ENCODE measurements around the gene AQP9.
A peak's percentile ranks its signal among the peaks of the same experiment; 100 is the strongest.

The AQP9 gene

DNA sequence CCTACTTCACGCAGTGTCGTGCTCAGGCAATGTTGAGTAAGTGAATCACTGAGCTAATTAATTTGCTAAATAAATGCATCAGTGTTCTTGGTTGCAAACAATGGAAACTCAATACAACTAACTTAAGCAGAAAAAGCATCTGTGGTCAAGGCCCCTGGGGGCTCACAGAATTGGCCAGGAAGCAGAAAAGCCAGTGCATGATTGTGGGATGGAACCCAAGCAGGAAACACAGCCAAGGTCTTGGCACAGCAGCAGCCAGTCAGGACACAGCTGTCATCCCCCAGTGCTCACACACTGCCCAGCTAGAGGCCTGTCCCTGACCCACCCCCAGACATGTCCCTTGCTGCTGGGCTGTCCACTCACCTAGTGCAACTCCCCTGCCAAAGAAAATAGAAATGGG lies 85.9 kb downstream of the AQP9 start:
- DNase-seq (ENCODE audit: low read depth): peak; percentile 75
- in situ Hi-C loops (cut with HindIII; ENCODE audit: low sequenced_read_pairs): no loop called here
- TF ChIP-seq, protein P1, sequence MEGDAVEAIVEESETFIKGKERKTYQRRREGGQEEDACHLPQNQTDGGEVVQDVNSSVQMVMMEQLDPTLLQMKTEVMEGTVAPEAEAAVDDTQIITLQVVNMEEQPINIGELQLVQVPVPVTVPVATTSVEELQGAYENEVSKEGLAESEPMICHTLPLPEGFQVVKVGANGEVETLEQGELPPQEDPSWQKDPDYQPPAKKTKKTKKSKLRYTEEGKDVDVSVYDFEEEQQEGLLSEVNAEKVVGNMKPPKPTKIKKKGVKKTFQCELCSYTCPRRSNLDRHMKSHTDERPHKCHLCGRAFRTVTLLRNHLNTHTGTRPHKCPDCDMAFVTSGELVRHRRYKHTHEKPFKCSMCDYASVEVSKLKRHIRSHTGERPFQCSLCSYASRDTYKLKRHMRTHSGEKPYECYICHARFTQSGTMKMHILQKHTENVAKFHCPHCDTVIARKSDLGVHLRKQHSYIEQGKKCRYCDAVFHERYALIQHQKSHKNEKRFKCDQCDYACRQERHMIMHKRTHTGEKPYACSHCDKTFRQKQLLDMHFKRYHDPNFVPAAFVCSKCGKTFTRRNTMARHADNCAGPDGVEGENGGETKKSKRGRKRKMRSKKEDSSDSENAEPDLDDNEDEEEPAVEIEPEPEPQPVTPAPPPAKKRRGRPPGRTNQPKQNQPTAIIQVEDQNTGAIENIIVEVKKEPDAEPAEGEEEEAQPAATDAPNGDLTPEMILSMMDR (IDR thresholded peaks at IDR 0.05; ENCODE audit: low read depth, low read length, missing control alignments): no peak
- no peak overlapping the region for H3K4me3 ChIP-seq (ENCODE audit: low read depth, low read length)

DNA sequence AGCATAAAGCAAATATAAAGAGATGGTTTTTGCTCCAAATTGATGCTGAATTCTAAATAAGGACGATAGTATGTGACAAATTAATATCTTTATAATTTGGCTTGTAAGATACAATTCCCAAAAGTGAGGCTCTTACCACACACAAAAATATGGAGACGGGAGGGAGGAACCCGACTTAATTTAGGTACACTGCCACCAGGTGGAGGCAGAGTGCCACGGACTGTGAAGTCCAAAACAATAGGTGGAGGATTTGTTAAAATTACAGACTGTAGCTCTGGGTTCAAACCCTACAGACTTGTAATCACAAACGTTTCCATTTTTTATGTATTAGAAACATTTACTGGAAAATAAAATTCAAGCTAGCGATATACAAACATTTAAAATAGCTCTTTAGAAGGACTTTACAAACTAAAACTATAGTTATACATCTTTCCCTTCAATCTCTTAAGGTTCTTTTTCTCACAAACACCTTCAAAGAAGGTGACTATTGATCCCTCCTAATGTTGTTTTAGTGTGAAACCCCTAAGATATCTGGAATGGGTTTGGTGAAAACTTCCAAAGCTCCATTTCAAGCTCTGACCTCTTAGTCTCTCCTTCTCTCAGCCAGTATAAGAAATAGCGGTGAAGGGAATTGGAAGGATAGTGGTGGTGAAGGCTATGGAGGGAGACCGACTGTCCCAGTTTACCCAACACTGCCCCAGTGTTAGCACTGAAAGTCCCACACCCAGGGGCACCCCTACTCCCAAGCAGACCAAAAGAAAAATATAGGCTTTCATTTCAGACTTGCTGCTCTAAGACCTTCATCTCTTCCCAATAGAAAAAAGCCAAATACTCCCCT lies 89.7 kb downstream of the AQP9 start:
- in situ Hi-C loops (cut with HindIII; ENCODE audit: low sequenced_read_pairs): no loop called here
- H3K4me3 ChIP-seq (ENCODE audit: low read depth, low read length): no peak overlapping the region

DNA sequence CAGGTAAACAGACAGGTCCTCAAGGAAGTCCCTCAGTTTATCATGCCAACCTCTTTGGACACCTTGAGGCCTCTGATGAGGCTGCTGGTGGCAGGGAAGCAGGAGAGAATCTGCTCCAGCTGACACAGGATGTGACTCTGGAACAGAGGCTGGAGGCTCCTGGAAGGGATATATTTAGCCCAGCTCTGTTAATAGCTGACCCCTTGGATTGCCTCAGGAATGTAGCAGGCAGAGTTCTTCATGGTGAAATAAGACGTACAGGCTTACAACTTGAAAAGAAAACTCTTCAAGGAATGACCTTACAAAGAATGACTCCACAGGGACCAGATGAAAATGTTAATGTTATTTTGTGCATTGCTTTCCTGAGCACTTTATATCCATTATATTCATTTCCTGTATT lies 90.5 kb downstream of the AQP9 start:
- in situ Hi-C loops (cut with HindIII; ENCODE audit: low sequenced_read_pairs): no loop called here
- TF ChIP-seq, protein P1 (IDR thresholded peaks at IDR 0.05; ENCODE audit: low read depth, low read length, missing control alignments): no peak
- DNase-seq (ENCODE audit: low read depth): peak; percentile 61
- H3K4me3 ChIP-seq (ENCODE audit: low read depth, low read length): no peak overlapping the region

More for the DNA sequence above, 89.7 kb downstream of the AQP9 start:
- peak; percentile 73 for DNase-seq (ENCODE audit: low read depth)
- TF ChIP-seq, protein P1 (IDR thresholded peaks at IDR 0.05; ENCODE audit: low read depth, low read length, missing control alignments): peak; percentile 84

DNA sequence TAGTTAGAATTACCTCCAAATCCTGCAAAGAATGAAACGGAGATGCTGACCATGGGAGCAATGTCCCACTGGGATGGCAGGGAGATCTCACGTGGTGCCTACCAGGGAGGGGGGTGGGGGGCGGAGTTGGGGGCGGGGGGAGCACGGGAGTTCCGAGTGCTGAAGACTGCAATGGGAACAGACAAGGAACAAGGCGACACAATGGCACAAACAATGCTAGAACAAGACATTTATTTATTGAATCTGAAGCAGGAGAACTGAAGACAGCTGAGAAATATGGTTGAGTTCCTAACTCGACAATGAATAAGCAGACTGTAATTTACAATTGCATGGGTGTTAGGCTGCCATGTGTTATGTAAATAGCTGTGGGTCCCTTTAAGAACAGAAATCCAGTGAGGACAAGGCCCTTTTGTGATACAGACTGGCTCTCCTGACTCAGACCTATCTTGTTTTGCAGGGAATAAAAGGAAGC lies 91.2 kb downstream of the AQP9 start:
- in situ Hi-C loops (cut with HindIII; ENCODE audit: low sequenced_read_pairs): no loop called here
- H3K4me3 ChIP-seq (ENCODE audit: low read depth, low read length): no peak overlapping the region
- DNase-seq (ENCODE audit: low read depth): no peak
- TF ChIP-seq, protein P1 (IDR thresholded peaks at IDR 0.05; ENCODE audit: low read depth, low read length, missing control alignments): no peak

DNA sequence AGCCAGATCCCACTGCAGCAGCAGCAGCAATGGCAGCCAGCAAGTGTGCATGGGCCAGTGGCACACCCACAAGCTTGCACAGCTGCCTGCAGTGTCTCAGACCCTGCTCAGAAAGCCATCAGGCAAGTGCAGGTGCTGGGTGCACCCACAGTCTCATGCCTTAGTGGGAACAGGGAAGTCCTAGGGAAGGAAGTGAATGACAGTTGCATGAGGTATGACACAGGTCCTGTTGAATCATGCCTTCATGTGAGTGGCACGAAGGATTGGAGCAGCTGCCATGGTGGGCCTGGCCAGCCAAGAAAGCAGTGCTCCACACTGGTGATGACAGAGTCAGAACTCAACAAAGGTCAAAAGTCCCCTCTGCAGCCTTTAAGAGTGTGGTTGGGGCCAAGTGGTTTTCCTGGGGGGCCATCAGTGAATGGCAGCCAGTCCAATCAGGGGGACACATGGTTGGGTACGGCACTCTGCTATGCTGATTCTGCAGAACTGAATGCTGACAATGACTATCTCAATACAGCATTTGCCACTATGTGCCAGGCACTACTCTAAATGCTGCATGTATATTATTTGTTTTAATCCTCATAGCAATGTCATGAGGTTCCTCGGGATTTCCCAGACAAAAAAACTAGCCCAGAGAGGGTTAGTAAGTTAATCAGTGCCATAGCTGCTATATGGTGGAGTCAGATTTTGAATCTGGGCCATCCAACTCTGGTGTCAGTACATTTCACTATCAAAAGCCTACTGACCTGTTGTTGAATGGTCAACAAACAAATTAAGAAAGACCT lies 94.3 kb downstream of the AQP9 start:
- no peak for DNase-seq (ENCODE audit: low read depth)
- in situ Hi-C loops (cut with HindIII; ENCODE audit: low sequenced_read_pairs): no loop called here
- TF ChIP-seq, protein P1 (IDR thresholded peaks at IDR 0.05; ENCODE audit: low read depth, low read length, missing control alignments): no peak
- no peak overlapping the region for H3K4me3 ChIP-seq (ENCODE audit: low read depth, low read length)

DNA sequence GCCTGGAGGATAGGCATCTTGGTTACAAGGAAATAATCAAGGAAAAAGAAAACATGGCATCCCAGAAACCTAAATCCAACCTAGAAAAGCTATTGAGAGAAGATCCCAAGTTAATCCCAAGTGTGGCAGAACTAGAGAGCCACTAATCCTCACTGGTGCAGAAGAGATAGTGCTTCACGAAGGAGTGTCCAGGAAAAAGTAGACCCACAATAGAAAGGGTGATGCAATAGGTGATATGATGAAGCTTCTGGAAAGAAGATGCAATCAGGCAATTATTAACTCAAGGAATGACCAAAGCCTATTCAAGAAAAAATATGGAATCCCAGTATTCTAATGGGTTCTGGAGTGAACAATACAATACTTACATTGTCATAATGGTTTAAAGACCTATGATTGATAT lies 95.2 kb downstream of the AQP9 start:
- in situ Hi-C loops (cut with HindIII; ENCODE audit: low sequenced_read_pairs): no loop called here
- TF ChIP-seq, protein P1 (IDR thresholded peaks at IDR 0.05; ENCODE audit: low read depth, low read length, missing control alignments): no peak
- no peak overlapping the region for H3K4me3 ChIP-seq (ENCODE audit: low read depth, low read length)
- DNase-seq (ENCODE audit: low read depth): no peak

Measured in astrocyte of the cerebellum (primary cell).